Activated naive CD4-positive, alpha-beta T cell treated with Interleukin-2 at 50 U/mL for 16 hours (primary cell): ENCODE measurements around the gene CPLANE2.
"Not testable (repeated sequence)": the region's sequence is repeated elsewhere in the genome, so short reads cannot be mapped to it uniquely, and the experiment has no call there.

Source experiments
- DNase-seq: peaks from one replicate; pipeline ENCODE4 v3.0.0-alpha.2; 2020

CPLANE2 gene

GRCh38 chr1:16248603-16249516, 11.9 kb upstream of the CPLANE2 start:
- no peak for DNase-seq

DNA sequence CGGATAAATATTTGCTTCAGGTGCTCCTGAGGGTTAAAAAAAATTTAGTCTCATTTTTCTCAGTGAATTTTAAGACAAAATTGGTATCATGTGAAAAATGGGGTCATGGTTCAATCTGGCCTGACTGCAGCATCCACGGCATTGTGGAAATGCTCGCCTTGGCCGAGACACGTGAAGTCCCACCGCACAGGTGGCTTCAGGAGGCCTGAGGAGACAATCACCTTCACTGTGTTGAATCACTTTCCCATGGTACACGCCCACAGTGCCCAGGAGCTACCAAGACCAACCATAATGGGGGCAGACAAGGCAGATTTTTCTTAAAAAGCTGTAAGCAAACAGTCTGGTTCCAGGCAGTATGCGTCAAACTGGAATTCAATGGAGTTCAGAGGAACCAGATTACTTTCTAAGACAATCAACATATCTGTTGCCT, 11.0 kb upstream of the CPLANE2 start:
- no peak for DNase-seq

DNA sequence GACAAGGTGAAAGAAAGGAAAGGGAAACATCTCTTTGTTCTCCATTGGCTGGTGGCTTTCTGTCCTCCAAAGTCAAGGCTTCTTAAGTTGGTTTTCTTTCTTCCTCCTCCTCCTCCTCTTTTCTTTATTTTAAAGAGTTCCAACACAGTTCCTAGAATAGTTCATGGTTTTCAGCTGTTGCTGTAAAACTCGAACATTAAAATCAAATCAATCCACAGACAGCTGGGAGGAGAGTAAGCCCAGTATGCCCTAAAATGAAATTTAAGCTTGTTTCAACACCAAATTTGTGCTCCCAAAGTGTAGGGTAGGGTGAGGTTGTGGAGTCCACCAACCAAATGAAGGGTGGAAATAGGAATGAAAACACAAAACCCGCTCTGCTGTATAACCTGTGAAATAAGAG, 10.5 kb upstream of the CPLANE2 start:
- DNase-seq, result no peak

DNA sequence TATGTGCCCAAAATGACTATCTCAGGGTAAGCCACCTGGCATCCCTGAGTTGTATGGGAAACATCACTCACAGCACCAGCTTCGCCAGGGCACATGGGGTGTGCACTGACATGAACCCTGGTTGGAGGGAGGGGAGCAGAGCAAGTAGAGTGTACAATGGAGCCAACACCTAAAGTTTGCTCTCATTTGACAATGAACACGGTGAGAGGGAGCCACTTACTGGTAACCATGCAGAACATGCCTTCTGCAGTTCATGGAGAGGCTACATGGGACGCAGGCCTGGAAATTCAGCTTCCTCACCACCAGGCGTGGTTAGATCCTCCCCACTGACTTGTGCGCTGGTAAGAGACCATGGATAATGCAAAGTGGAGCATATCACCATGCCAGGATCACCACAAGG, 10.0 kb upstream of the CPLANE2 start:
- DNase-seq, result no peak

DNA sequence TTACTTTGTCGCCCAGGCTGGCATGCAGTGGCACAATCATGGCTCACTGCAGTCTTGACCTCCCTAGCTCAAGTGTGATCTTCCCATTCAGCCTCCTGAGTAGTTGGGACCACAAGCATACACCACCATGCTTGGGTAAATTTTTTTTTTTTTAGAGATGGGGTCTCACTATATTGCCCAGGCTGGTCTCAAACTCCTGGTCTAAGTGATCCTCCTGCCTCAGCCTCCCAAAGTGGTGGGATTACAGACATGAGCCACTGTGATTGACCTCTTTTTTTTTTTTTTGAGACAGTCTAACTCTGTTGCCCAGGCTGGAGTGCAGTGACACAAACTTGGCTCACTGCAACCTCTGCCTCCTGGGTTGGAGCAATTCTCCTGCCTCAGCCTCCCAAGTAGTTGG, 9.3 kb upstream of the CPLANE2 start:
- not testable (repeated sequence) for DNase-seq

- no peak for DNase-seq
Observed at GRCh38 chr1:16245476-16246196, 8.7 kb upstream of the CPLANE2 start.

- no peak for DNase-seq
Observed at GRCh38 chr1:16244650-16245285, 7.8 kb upstream of the CPLANE2 start.

GRCh38 chr1:16243936-16244649, 7.1 kb upstream of the CPLANE2 start:
- peak; percentile 77 for DNase-seq

GRCh38 chr1:16243215-16243610, 6.2 kb upstream of the CPLANE2 start:
- DNase-seq, result no peak

DNA sequence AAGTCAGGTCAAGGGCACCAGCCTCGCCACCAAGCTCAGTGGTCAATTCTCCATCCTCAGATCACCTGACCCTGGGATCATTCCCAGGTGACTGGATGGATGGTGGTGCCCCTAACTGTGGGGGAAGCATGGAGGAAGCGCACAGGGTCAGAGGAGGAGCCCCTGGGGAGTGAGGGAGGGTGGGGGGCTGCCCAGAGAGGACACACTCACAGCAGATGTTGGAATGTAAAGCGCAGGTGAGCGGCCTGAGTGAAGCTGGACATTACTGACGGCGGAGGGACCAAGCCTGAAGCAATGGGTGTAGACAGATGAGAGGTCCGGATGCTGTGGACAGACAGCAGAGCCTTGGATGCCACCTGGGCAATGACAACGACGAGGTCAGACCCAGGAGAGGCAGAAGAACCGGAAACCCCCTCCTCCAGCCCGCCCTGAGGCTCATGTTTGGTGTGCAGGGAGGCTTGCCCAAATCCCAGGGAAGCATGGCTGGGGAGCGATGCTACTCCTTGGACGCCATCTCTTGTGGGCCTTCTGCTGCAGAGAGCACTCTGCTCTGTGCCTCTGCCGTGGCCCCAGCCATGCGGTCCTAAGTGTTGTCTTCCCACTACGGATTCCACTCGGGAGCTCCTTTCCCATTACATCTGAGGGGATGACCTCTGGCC, 5.7 kb upstream of the CPLANE2 start:
- DNase-seq, result no peak

DNA sequence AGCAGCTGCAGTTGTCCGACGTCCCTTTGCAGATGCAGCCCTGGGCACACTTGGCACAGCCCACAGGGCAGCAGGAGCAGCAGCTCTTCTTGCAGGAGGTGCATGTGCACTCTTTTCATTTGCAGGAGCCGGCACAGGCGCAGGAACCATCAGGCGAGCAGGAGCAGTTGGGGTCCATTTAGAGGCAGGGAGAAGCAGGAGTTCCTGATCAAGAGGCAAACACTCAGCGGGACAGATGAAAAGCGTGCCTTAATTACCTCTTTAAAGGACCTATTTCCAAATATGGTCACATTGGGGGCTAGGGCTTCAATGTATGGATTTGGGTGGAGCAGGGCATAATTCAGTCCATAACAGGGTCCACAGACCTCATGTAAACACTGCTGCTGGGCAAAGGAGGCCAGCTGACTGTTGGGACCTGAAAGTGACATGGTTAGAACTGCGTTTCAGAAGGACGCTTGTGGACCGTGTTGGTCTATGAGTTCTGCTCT, 4.3 kb upstream of the CPLANE2 start:
- DNase-seq, result no peak

- DNase-seq, result no peak
Observed at GRCh38 chr1:16239972-16240491, 3.0 kb upstream of the CPLANE2 start.

- DNase-seq, result no peak
Observed at GRCh38 chr1:16237343-16237830, 404 bp upstream of the CPLANE2 start.

GRCh38 chr1:16235944-16236510, 956 bp downstream of the CPLANE2 start:
- DNase-seq, result peak; percentile 56

GRCh38 chr1:16235347-16235746, 1.6 kb downstream of the CPLANE2 start:
- no peak for DNase-seq

DNA sequence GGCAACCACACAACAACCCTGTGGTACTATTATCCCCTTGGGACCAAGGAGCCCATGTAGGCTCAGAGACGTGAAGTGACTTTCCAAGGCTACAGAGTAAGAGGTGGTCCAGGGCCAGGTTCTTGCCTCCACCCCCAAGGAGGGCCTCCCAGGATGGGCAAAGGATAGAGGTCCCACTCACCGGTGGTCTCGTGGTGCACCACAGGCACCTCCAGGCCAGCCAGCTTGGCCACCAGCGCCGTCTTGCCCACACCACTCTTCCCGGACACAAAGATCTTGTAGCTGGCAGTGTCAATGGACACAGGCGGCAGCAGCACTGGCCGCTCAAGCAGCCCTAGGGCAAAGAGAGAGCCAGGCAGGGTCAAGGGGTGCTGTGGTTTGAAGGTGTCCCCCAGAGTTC, 3.6 kb downstream of the CPLANE2 start:
- DNase-seq, result no peak

- DNase-seq, result no peak
Observed at GRCh38 chr1:16232316-16232710, 4.7 kb downstream of the CPLANE2 start.

DNA sequence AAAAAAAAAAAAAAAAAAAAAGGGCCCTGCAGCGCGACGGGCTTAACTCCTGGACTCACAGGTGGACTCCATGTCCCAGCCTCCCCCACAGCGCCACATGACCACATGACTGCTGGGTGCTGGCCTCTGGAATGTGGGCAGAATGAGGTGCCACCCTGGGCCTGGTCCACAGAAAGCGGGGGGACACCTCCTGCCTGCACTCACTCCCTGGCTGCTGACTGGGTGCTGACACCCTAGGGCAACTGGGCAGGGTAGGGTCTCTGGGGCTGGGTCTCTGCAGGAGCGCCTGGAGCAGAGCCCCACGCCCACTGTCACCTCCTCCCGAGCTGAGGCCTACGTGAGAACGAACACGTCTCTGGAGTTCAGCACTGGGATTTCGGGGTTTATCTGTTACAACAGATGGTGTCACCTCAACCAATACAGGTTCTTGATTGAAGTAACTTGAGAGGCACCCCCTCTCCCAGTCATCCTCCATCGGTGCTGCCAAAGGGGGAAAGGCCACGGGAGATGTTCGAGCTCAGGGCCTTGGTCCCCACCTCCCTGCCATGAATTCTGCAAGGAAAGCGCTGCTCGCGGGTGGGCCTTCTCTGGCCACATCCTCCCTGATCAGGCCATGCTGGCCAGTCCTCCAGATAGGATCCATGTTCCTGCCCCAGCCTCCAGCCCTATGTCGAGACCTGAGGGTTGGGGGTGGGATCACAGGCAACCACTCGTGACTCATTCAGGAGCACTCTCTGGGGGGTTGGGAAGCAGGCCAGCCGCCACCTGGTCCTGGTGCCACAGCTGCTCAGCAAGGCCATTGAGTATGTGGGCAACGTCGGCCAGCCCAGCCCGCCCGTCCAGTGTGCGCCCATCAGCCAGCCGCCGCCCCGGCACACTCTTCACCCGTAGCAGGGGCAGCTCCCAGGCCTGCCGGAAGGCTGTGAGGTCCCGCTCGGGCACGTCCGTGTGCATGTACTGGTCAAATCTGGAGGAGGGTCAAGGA, 5.4 kb downstream of the CPLANE2 start:
- DNase-seq, result no peak

GRCh38 chr1:16230744-16231143, 6.2 kb downstream of the CPLANE2 start:
- DNase-seq, result no peak
